ENCODE data around the gene MGME1. TPM values are rescaled to one million over a fixed set of nuclear protein-coding genes. Genes with fewer than 3 reads are reported as not detected.

Gene MGME1
- total RNA-seq, 1 donor from 2014 or later = 25.0 TPM

- DNase-seq (ENCODE audit: low spot score in 2 of 2, unreplicated experiment in 2 of 2) = no peak
- H3K36me3 Mint-ChIP-seq = peaks cover 4% of the 10 kb centered on the region
- H3K4me1 Mint-ChIP-seq = peaks cover 81% of the 10 kb centered on the region
- no peaks in the 10 kb centered on the region for H3K9me3 Mint-ChIP-seq
- no peak overlapping the region for H3K4me3 Mint-ChIP-seq
- H3K27ac Mint-ChIP-seq = peak overlapping the region; percentile 92
- no peaks in the 10 kb centered on the region for H3K27me3 Mint-ChIP-seq (ENCODE audit: low read depth)
- no peak for TF ChIP-seq CTCF (IDR thresholded peaks at IDR 0.05; ENCODE audit: unreplicated experiment)
Measured at GRCh38 chr20:17961587-17961940, 7.3 kb upstream of the MGME1 start.

GRCh38 chr20:17963114-17963897 lies 5.5 kb upstream of the MGME1 start:
- H3K4me3 Mint-ChIP-seq = no peak overlapping the region
- no peak for TF ChIP-seq CTCF (IDR thresholded peaks at IDR 0.05; ENCODE audit: unreplicated experiment)
- H3K9me3 Mint-ChIP-seq = no peaks in the 10 kb centered on the region
- H3K27me3 Mint-ChIP-seq (ENCODE audit: low read depth) = no peaks in the 10 kb centered on the region
- H3K36me3 Mint-ChIP-seq = peaks cover 4% of the 10 kb centered on the region
- peaks cover 82% of the 10 kb centered on the region for H3K4me1 Mint-ChIP-seq
- H3K27ac Mint-ChIP-seq = peak overlapping the region; percentile 83
- DNase-seq (ENCODE audit: low spot score in 2 of 2, unreplicated experiment in 2 of 2) = no peak

GRCh38 chr20:17964073-17964472 lies 4.7 kb upstream of the MGME1 start:
- Mint-ChIP-seq H3K4me3 (no peak overlapping the region), H3K27me3 (ENCODE audit: low read depth) (no peaks in the 10 kb centered on the region), H3K9me3 (no peaks in the 10 kb centered on the region), H3K4me1 (peaks cover 75% of the 10 kb centered on the region), H3K36me3 (peaks cover 4% of the 10 kb centered on the region), H3K27ac (peak overlapping the region; percentile 48)
- DNase-seq (ENCODE audit: low spot score in 2 of 2, unreplicated experiment in 2 of 2) = no peak
- no peak for TF ChIP-seq CTCF (IDR thresholded peaks at IDR 0.05; ENCODE audit: unreplicated experiment)

- TF ChIP-seq CTCF (IDR thresholded peaks at IDR 0.05; ENCODE audit: unreplicated experiment) = no peak
- peaks cover 71% of the 10 kb centered on the region for H3K4me1 Mint-ChIP-seq
- peaks cover 4% of the 10 kb centered on the region for H3K36me3 Mint-ChIP-seq
- peak overlapping the region; percentile 48 for H3K27ac Mint-ChIP-seq
- DNase-seq (ENCODE audit: low spot score in 2 of 2, unreplicated experiment in 2 of 2) = no peak
- peak overlapping the region; percentile 89 for H3K4me3 Mint-ChIP-seq
- no peaks in the 10 kb centered on the region for H3K9me3 Mint-ChIP-seq
- no peaks in the 10 kb centered on the region for H3K27me3 Mint-ChIP-seq (ENCODE audit: low read depth)
Measured at GRCh38 chr20:17964632-17965031, 4.2 kb upstream of the MGME1 start.

- Mint-ChIP-seq H3K27me3 (ENCODE audit: low read depth) (no peaks in the 10 kb centered on the region), H3K27ac (peak overlapping the region; percentile 85), H3K4me1 (peaks cover 72% of the 10 kb centered on the region), H3K9me3 (no peaks in the 10 kb centered on the region), H3K4me3 (peak overlapping the region; percentile 89), H3K36me3 (peaks cover 4% of the 10 kb centered on the region)
- DNase-seq (ENCODE audit: low spot score in 2 of 2, unreplicated experiment in 2 of 2) = no peak
- no peak for TF ChIP-seq CTCF (IDR thresholded peaks at IDR 0.05; ENCODE audit: unreplicated experiment)
Measured at GRCh38 chr20:17965042-17965697, 3.6 kb upstream of the MGME1 start.

Measured in mesothelial cell of epicardium (in vitro differentiated cells).